HG02678 (cell line): Measurements from ENCODE around the gene NLRP10.
A peak's percentile ranks its signal among the peaks of the same experiment; 100 is the strongest.
"Not testable (repeated sequence)": the region's sequence is repeated elsewhere in the genome, so short reads cannot be mapped to it uniquely, and the experiment has no call there.

Experiments used
- ATAC-seq: cut with Tn5 transposase; IDR thresholded peaks from one replicate; pipeline ENCODE4 v1.9.1; 2021; ENCODE audit warnings: mild to moderate bottlenecking, moderate library complexity; ENCODE audit not compliant: unreplicated experiment

Gene NLRP10, protein sequence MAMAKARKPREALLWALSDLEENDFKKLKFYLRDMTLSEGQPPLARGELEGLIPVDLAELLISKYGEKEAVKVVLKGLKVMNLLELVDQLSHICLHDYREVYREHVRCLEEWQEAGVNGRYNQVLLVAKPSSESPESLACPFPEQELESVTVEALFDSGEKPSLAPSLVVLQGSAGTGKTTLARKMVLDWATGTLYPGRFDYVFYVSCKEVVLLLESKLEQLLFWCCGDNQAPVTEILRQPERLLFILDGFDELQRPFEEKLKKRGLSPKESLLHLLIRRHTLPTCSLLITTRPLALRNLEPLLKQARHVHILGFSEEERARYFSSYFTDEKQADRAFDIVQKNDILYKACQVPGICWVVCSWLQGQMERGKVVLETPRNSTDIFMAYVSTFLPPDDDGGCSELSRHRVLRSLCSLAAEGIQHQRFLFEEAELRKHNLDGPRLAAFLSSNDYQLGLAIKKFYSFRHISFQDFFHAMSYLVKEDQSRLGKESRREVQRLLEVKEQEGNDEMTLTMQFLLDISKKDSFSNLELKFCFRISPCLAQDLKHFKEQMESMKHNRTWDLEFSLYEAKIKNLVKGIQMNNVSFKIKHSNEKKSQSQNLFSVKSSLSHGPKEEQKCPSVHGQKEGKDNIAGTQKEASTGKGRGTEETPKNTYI

DNA sequence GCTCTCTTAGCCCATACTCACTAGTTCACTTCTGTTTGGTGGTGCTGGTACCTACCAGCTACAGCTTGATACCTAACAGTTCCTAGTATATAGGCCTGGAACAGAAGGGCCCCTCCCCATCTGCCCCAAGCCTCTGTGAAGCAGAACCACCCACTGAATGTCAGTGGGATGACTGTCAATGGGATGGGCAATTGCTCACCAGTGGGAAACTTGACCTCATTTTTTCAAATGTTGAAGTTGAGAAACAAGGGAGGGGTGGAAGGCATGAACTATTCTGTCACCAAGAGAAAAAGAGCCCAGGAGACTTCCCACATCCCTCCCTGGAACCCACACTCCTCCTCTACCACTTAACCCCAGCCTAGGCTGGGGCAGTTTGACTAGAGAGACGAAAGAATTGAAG, at the start of gene NLRP10:
TSS of gene NLRP10 (minus strand) at position 62 of the 400 bp plus-strand sequence. CDS start 1,952 bp downstream, outside the sequence.
- no peak for ATAC-seq

DNA sequence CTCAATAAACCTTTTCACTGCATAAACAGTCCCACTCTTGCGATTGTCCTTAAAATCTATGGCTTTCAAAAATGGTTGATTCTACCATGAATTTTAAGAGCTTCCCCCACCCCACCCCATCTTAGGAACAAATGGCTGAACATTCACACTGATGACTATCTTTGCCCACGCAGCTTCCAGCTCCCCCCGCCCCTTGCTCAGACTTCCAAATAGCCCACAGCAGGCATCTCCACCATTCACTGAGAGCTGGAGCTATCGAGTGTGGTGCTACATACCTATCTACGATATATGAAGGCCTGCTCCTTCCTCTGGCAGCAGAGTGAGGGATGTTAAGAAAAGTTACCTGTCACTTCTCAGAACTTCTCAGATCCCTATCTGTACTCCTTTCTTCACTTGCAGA, 48.6 kb upstream of the NLRP10 start:
- no peak for ATAC-seq

DNA sequence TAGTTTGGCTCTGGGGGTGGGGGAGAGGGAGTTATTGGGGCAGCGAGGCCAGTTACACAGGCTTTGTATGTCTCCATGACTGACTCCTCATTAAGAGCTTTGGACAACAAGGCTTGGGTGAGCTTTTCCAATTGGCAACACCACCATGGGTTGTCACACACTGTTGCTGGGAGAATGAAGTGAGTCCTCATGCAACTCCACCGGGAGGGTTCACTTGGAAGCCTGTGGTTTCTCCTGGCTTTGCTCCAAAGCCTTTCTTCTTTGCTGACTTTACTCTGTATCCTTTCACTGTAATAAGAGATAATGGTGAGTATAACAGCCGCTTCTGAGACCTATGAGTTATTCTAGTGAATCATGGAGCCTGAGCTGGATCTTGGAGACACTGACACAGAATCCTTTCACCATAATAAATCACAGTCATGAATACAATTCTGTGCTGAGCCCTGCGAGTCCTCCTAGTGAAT, 46.8 kb upstream of the NLRP10 start:
- ATAC-seq = no peak

DNA sequence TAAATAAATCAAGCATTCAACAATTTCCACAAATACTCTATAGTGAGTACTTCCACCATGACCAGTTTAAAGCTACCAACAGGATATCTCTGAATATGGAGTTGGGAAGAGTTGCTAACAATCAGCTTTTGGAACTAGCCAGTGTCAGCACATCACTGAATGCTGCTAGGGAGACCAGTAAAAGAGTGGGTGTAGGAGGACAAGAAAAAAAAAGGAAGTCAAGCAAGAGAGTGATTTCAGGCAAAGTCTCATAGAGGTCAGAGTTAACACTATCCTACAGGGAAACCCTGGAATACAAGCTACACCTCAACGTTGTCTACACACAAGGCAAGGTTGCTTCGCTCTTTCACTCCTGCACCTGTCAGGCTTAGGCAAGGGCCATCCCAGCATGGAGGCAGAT, 46.1 kb upstream of the NLRP10 start:
- no peak for ATAC-seq

DNA sequence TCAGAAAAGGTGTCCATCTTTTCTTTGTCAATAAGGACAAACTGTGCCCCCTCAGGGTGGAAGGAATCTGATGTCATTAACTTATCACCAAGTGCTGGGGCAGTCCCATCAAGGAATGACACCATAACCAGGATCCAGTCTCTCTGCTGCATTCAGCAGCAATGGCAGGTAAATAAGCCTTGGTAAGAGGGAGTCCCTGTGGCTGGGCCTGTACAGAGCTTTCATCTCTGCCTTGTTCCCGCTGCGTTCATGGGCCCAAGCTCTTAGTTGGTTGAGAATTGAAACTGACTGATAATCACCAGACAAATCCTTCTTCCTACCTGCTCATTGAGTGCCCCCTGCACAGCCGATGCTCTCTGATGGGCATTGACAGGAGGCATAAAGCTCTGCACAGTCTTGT, 44.6 kb upstream of the NLRP10 start:
- no peak for ATAC-seq

DNA sequence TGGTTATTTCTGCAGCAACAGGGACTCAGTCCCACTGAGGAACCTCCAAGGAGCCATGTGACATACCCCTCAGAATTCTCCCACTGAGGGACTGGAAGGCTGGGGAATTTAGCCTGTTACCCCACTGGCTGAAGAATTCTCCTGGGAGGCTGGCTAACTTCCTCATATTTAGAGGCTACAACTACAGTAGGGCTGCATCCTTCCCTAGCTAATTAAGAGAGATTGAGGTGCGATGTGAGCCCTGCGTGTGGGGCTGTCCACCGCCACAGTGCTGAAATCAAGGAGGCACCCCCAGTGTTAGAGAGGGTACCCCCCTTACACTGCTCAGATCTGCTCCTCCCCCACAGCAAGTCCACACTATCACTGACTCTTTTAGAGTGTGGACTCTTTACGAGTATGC, 43.0 kb upstream of the NLRP10 start:
- no peak for ATAC-seq

DNA sequence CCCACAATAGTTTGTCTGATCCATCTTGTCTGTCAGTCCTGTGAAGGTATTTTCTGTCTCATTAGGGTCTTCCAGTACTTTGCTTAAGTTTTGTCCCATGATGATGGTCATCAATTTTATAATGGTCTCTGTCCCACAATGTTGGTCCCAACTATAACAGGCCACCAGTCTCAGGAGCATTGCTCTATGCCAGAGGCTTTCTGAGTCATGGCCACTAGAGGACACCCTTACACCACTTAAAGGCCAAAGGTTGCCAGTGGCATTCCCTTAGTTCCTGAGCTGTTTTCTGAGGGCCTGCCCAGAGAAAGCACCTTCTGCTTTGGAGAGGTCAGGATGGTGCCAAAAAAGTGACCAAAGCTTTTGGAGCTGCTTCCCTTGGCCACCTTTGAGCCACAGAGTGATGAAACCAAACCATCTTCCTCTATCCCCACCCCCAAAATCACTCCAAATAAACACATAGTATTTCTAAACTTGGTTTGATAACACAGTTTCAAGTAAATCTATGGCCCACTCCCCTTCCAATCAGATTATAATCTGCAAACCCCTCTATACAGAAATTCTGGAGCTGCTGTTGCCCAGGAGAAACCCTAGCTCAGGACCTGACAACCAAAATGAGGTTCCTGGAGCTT, 41.2 kb upstream of the NLRP10 start:
- ATAC-seq = peak; percentile 62

DNA sequence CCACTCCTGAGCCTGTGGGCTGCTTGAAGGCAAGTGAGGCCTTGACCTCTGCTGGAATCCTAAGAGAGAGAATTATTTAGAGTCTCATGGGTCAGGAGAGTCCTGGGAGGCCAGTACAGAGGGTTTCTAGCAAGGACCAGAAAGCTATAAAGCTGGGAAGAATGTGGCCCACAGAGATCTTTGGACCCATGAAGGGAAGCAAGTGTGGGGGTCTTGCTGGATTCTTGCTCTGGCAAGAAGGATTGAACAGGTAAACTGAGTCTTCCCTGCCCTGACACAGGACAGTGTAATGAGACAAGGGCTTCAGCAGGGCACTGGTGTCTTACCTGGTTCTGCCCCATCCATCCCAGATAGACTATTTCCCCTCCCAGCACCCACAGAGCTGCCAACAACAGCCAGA, 40.3 kb upstream of the NLRP10 start:
- ATAC-seq = no peak

DNA sequence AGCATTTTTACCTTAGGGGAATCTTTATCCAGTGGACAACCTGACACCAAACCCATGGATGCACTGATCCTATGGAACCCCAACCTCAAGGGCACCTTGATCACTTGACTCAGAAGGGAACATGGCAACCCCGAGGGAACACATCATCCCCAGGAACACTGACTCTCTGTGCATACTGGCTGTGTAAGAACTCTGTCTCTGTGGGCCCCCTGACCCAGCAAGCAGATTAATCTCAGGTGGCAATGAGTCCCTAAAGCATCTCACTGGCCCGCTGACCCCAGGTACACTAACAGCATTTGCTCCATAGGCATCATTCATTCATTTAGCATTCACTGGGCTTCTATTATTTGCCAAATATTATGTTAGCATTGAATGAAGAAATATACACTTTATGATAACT, 38.8 kb upstream of the NLRP10 start:
- ATAC-seq = no peak

DNA sequence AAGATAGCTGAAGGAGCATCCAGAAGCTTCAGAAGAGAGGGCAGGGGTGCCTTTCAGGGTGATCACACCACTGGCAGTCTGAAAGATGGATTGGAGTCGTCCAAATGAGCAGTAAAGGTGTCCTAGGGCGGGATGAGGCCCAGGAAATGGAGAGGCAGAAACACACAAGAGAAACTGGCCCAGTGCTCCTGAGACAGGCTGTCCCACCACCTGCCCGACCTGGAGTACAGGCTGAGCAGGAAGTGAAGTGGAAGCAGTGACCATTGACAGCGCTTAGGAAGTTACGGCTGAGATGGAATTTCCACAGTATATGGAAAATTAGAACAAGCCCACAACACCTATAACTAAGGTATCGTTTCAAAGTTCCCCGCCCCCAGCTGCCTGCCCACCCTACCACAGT, 37.9 kb upstream of the NLRP10 start:
- no peak for ATAC-seq

DNA sequence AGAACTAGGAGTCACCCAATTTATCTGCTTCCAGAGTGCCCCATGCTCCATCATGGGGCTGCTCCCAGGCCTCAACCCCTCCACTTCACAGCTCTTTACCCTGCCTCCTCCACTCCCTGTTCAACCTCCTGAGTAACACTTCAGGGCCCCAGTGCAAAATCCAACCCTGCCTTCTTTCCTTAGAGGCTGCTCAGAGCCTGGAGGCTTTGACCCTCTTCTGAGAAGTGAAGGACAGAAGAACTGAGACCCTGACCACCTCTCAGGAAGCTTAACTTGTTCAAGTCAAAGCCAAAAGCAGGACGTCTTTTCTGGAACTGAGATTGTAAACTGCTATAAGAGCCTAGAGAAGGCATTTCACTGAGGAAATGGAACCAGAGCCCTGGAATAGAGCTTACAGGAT, 37.4 kb upstream of the NLRP10 start:
- ATAC-seq = no peak

DNA sequence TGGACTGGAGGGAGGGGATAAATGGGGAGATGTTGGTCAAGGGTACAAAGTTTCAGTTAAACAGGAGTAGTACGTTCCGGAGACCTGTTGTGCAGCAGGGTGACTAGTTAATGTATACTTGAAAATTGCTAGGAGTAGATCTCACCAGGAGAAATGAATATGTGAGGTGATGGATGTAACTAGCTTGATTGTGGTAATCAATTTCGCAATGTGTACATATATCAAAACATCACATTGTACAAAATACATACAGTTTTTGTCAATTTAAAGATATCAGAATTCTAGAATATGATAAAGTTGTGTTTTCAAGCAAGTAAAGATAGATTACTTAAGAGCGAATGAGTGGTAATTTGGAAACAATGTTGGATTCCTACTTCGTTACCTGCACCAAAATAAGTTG, 35.1 kb upstream of the NLRP10 start:
- ATAC-seq = no peak

DNA sequence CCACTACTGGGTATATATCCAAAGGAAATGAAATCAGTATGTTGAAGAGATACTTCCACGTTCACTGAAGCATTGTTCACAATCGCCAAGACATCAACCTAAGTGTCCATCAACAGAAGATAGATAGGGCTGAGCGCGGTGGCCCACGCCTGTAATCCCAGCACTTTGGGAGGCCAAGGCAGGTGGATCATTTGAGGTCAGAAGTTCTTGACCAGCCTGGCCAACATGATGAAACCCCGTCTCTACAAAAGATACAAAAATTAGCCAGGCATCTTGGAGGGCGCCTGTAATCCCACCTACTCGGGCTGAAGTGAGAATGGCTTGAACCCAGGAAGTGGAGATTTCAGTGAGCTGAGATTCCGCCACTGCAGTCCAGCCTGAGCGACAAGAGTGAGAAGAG, 34.5 kb upstream of the NLRP10 start:
- ATAC-seq = no peak

DNA sequence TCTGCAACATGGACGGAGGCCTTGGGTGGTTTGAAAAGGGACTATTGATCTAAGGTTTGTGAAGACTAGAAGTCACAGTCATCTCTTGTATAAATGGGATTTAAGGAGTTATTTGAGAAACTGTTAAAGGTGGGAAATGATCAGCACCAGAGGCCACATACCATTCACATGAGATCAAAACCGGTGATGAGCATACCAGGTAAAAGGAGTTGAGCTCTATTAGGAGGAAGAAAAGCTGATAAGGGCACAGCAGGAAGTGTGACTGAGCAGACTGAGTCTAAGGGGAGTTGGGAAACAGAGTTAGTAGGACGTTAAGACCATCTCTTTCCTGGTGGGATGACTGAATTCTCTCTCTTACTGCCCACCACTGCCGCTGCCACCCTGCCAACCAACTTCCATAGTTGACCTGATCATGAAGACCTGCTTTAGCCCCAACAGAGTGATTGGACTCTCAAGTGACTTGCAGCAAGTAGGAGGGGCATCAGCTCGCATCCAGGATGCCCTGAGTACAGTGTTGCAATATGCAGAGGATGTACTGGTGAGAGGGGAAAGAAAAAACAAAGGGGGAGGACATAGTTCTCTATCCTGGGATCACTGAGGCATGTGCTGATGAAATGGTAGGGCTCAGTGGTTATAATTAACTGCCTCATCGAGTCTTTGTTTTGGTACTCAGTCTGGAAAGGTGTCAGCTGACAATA, 29.5 kb upstream of the NLRP10 start:
- no peak for ATAC-seq

DNA sequence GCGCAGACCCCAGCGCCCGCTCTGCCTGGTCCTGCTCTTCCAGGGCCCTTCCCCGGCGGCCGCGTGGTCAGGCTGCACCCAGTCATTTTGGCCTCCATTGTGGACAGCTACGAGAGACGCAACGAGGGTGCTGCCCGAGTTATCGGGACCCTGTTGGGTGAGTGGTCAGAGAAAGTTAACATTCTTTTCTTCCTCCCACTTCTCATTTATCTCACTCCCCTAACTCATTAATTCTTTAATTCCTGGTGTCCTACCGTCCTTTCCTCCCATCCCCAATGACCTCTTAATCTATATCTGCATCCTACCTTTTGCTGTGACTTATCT, 22.3 kb upstream of the NLRP10 start:
- not testable (repeated sequence) for ATAC-seq

DNA sequence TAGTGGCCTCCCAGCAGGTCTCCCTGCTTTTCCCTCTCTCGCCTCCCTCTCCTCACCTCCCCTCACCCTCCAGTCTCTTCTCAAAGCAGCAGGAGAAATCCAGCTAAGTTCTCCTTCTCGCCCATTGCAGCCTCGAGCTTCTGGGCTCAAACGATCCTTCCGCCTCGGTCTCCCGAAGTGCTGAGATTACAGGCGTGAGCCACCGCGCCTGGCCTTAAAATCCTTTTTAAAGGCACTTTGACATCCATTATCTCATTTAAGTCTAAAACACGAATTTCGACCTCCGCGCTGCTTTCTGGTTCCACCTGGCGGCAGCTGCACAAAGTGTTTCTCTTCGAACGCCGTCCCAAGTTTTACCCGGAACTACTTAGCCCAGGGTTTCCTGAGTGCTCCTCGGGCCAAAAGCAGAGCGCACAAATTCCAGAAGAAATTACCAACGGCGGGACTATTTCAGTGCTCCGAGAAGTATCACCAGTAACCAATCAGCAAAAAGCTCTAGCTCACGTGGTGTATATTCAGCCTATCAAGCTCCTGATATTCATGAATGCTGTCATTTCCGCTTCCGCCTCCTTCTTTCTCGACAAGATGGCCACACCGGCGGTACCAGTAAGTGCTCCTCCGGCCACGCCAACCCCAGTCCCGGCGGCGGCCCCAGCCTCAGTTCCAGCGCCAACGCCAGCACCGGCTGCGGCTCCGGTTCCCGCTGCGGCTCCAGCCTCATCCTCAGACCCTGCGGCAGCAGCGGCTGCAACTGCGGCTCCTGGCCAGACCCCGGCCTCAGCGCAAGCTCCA, 21.7 kb upstream of the NLRP10 start, which contains the start of gene EIF3F:
TSS of gene EIF3F (plus strand) at position 570 of the 792 bp plus-strand sequence. CDS start at position 586, 16 bp downstream.
- ATAC-seq = peak; percentile 93

DNA sequence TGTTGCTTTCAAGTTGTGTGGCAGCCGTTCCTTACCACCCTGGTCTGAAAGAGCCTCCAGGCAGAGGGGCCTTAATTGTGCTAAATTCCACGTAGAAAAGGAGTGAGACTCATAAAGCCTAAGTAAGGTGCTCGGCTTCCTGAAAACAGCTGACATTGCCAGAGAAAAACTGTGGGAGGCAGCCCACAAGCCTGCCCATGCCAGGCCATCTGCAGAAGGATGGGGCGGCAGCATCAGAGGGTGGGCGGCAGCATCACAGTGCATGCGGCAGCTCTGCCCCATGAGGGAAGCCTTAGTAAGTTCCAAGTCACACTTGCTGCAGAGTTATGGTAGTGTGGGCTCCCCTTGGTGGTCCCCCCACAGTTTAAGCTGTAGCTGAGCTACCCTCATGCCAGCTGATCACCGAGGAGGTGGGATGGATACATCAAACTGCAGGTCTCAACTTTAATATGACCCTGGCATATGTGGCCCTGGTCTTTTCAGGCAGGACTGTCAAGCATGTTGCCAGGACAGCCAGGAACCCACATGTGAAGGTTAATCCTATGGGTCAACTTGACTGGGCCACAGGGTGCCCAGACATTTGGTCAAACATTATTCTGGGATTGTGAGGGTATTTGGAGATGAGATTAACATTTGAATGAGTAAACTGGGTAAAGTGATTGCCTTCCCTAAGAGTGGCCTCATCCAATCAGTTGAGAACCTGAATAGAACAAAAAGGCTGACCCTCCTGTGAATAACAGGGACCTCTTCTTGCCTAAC, 18.8 kb upstream of the NLRP10 start:
- ATAC-seq = no peak

DNA sequence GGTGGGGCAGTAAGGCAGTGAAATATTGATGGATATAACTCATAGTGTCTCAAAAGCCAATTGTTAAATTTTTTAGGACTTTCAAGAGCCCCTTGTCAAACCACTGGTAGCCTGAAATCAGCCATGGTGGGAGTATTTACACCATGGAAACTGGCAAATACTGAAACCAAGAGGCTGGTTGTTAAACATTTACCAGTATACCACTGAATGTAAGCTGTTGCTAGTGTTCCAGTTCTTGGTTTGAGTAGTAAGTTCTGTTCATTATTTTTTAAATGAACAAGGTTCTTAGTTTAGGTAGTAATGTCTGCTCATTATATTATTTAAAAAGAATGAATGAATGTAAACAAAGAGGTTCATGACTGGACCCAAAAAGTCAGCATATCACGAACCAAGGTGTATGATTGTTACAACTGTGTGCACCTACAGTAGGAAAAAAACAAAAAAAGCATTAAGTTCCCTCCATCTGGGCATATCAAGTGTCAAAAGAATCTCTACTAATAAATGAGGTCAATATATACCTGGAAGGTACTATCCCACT, 17.4 kb upstream of the NLRP10 start:
- ATAC-seq = peak; percentile 48

DNA sequence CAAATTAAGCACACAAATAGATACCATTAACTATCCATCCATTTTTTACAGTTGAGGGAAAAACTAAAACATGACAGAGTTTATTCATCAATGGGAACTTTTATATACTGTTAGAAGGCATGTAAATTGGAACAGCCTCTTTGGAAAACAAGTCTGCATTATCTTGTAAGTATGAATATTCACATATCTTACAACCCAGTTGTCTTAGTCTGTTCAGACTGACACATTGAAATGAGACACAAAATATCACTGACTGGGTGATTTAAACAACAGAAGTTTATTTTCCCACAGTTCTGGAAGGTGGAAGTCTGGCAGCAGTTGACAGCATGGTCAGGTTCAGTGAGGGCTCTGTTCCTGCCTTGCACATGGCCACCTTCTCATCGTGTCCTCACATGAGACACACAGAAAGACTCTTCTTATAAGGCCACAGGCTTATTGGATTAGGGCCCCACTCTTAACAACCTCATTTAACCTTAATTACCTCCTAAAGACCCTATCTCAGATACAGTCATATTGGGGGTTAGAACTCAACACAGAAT, 16.4 kb upstream of the NLRP10 start:
- no peak for ATAC-seq
